Cardiac fibroblast (primary cell): ENCODE measurements around the gene PRPF8.
"Not testable (repeated sequence)": the region's sequence is repeated elsewhere in the genome, so short reads cannot be mapped to it uniquely, and the experiment has no call there.

Source experiments
- DNase-seq, 2 donors: peaks; one replicate each; pipeline versions ENCODE4 v3.0.0 to v3.0.0-alpha.2; 2010; ENCODE audit warnings: low read depth in 2 of 2
- H3K4me3 ChIP-seq, 2 donors: replicated peaks in 1 of 2; 1 replicate in 1 of 2; 2 replicates in 1 of 2; pipeline ENCODE4 v1.5.1; 2011; ENCODE audit warnings: low read depth in 2 of 2, low read length in 2 of 2, mild to moderate bottlenecking in 2 of 2, moderate library complexity in 1 of 2
- CTCF ChIP-seq: IDR thresholded peaks from one replicate; pipeline ENCODE4 v1.5.1; 2011; ENCODE audit warnings: low read depth, mild to moderate bottlenecking, low read length, inconsistent platforms

The PRPF8 gene

GRCh38 chr17:1653735-1654134, 30.9 kb downstream of the PRPF8 start:
- no peak for TF ChIP-seq CTCF
- no peak overlapping the region for H3K4me3 ChIP-seq
- no peak for DNase-seq

GRCh38 chr17:1652794-1653193, 31.9 kb downstream of the PRPF8 start:
- H3K4me3 ChIP-seq, DNase-seq: not testable (repeated sequence)

GRCh38 chr17:1651559-1651844, 33.2 kb downstream of the PRPF8 start:
- no peak overlapping the region for H3K4me3 ChIP-seq
- TF ChIP-seq CTCF: no peak
- DNase-seq: no peak

- no peak for TF ChIP-seq CTCF
- no peak overlapping the region for H3K4me3 ChIP-seq
- DNase-seq: no peak
Measured at GRCh38 chr17:1650731-1651558, 33.7 kb downstream of the PRPF8 start.

- DNase-seq: peak; percentile 57 to 62
- peak within 1 kb of the TSS; percentile 44 to 63 for H3K4me3 ChIP-seq
- TF ChIP-seq CTCF: no peak
Measured at GRCh38 chr17:1649844-1650501, 34.7 kb downstream of the PRPF8 start, which contains the start of gene RILP. RILP (minus strand) TSS chr17:1649866; CDS start chr17:1649804, 62 bp downstream.

- peak overlapping the region; percentile 44 to 63 for H3K4me3 ChIP-seq
- peak; percentile 94 to 97 for DNase-seq
- TF ChIP-seq CTCF: peak; percentile 75
Measured at GRCh38 chr17:1648963-1649843, 35.5 kb downstream of the PRPF8 start.
